GM10266 (cell line): ENCODE results near the gene INIP.
"Not testable (repeated sequence)": the region's sequence is repeated elsewhere in the genome, so short reads cannot be mapped to it uniquely, and the experiment has no call there.

ENCODE experiments used
- DNase-seq: peaks from one replicate; pipeline ENCODE4 v3.0.0; 2012; ENCODE audit errors: extremely low spot score
- CTCF ChIP-seq: IDR thresholded peaks from 2 replicates; pipeline ENCODE4 v1.5.1; 2012; ENCODE audit warnings: mild to moderate bottlenecking, low read depth; ENCODE audit not compliant: control insufficient read depth, insufficient read depth; ENCODE audit errors: missing control alignments

INIP gene

GRCh38 chr9:112677040-112677439 is 40.9 kb downstream of the INIP start:
- no peak for TF ChIP-seq CTCF

DNA sequence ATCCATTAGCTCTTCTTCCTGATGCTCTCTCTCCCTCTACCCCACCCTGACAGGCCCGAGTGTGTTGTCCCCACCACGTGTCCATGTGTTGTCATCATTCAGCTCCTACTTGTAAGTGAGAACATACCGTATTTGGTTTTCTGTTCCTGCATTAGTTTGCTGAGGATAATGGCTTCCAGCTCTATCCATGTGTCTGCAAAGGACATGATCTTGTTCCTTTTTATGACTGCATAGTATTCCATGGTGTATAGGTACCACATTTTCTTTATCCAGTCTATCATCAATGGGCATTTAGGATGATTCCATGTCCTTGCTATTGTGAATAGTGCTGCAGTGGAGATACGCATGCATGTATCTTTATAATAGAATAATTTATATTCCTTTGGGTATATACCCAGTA is 44.7 kb downstream of the INIP start:
- DNase-seq: not testable (repeated sequence)

More at GRCh38 chr9:112677040-112677439, 40.9 kb downstream of the INIP start:
- no peak for DNase-seq

DNA sequence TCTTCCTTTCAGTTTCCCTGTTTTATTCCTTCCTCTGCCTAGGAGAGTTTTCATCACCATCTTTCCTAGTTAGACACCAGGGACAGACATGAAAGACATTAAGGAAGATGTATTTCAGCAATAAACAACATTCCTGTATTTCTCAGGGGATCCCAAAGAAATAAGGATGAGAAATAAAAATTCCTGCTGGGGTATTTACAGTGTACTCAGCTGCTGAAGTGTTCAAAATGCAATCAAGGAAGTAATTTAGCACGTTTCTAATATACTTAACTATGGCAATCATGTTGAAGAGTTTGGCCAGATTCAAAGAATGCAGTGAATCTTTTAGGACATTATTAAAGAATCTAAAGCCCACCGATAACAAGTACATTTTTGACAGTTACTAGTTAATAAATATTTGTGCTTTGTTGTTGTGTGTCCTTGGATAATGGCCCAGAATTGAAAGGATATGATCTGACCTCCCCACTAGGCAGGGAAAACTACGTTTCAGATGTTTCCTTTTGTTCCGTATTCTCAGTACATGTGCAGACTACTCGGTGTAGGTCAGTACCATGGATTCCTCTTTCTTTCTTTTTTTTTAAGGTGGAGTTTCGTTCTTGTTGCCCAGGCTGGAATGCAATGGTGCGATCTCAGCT is 46.8 kb downstream of the INIP start:
- TF ChIP-seq CTCF: no peak
- DNase-seq: no peak

GRCh38 chr9:112669326-112669725 is 48.6 kb downstream of the INIP start:
- no peak for DNase-seq
- TF ChIP-seq CTCF: no peak

- DNase-seq: no peak
These were observed 52.6 kb downstream of the INIP start for GRCh38 chr9:112665347-112665746.

GRCh38 chr9:112664531-112664930 is 53.4 kb downstream of the INIP start:
- TF ChIP-seq CTCF: no peak

More at GRCh38 chr9:112665347-112665746, 52.6 kb downstream of the INIP start:
- peak; percentile 33 for TF ChIP-seq CTCF

DNA sequence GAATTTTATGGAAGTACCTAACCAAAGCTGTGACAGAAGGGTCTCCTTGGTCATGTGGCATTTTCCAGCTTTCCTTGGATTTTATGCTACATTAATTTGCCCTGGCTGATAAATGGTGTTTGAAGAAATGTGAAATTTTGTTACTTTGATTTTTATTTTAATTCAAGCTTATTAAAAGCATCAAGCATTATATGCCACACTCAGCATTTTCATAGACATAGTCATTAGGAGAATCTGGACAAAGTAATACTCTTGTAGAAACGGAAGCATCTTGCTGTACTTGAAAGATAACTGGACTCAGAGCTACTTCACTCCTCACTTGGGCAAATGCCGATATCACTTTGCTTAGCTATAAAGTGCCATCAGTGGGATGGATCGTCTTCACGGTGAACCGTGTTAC is 54.2 kb downstream of the INIP start:
- DNase-seq: no peak
- no peak for TF ChIP-seq CTCF

More at GRCh38 chr9:112664531-112664930, 53.4 kb downstream of the INIP start:
- DNase-seq: no peak

DNA sequence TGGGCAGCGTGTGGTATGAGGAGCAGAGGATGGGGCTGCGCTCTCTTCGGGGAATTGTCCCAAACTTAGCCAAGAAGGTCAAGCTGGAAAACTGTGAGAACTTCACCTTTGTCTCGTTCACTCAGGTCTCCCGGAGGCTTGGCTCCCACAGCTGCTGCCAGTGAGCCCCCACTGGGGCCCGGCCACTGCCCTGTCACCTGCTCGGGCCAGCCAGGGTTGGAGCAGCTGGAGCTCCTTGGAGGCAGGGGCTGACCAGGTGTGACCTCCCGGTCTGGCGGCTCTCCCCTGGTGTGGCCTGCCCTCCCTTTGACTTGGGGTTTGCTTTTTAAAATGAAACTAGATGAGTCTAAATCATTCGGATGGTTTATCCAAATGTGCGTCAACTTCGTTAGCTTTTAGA is 58.0 kb downstream of the INIP start:
- DNase-seq: no peak
- no peak for TF ChIP-seq CTCF
